Ovary (tissue), 9 donors: Measurements from ENCODE around the gene NFIA. TPM values are rescaled to one million over a fixed set of nuclear protein-coding genes. Genes with fewer than 3 reads are reported as not detected.
"Not testable (repeated sequence)": the region's sequence is repeated elsewhere in the genome, so short reads cannot be mapped to it uniquely, and the experiment has no call there.

Source experiments
- DNase-seq, 5 donors: peaks; one replicate each; pipeline ENCODE4 v3.0.0-alpha.2; 2019 to 2020
- H3K27ac ChIP-seq, 2 donors: fragments of 200-600 bp; one replicate each; pipeline versions ENCODE4 v1.5.1 to v1.8.0; 2019 to 2022
- H3K27me3 ChIP-seq: fragments of 200-600 bp; one replicate; pipeline ENCODE4 v1.8.0; 2022
- H3K36me3 ChIP-seq: fragments of 200-600 bp; sonication (generic); one replicate; pipeline ENCODE4 v1.5.1; 2019
- H3K4me1 ChIP-seq: one replicate; pipeline ENCODE4 v1.8.1; 2013; ENCODE audit warnings: mild to moderate bottlenecking, moderate library complexity; ENCODE audit not compliant: insufficient read depth
- H3K4me3 ChIP-seq: fragments of 200-600 bp; sonication (generic); one replicate; pipeline ENCODE4 v1.5.1; 2017
- H3K9me3 ChIP-seq, 2 donors: fragments of 200-600 bp in 1 of 2; sonication (generic) in 1 of 2; one replicate each; pipeline versions ENCODE4 v1.5.1 to v1.8.1; 2013 to 2019; ENCODE audit warnings: mild to moderate bottlenecking in 1 of 2, moderate library complexity in 1 of 2
- EP300 ChIP-seq: sonication (generic); formaldehyde crosslinking; IDR thresholded peaks from one replicate; pipeline ENCODE4 v1.6.1; 2017; ENCODE audit warnings: antibody characterized with exemption
- POLR2A ChIP-seq: fragments of 450-650 bp; IDR thresholded peaks from one replicate; pipeline ENCODE4 v1.6.1; 2017; ENCODE audit warnings: antibody characterized with exemption, mild to moderate bottlenecking, moderate library complexity
- WGBS, 3 donors: extraction: QIAGEN DNeasy Blood & Tissue Kit in 1 of 3; methylation state at CpG; one replicate each; pipeline versions ENCODE4 v1.1.5 to v1.1.7; 2013 to 2017; 5-methylcytosine and 5-hydroxymethylcytosine counted together
- intact Hi-C, 4 donors: fragments of 100-400 bp; cut with DNase I; formaldehyde crosslinking; loops; one replicate each; pipeline versions ENCODE4 v1.11.0 to v1.15.1; 2022 to 2023
- polyA plus RNA-seq, 2 donors: library from polyadenylated mRNA; stranded (reverse); fragments of 200-250 nt in 1 of 2; fragments of 350-450 nt in 1 of 2; fragmentation: Illumina TruSeq in 1 of 2; extraction: RNeasy Lipid Tissue Mini Kit (QIAGEN cat#74804) in 1 of 2; gene quantifications; one replicate each; pipeline ENCODE4 v1.2.3, GENCODE V29; 2013 to 2014
- total RNA-seq, 7 donors: library from RNA; depleted of rRNA in 2 of 7; stranded (reverse); fragments of >200 nt in 2 of 7; fragmentation: NEBNext Ultra II Directional in 3 of 7; extraction: Animal tissue kit (Norgen Biotek cat#: 25700) in 3 of 7; gene quantifications; one replicate each; pipeline versions ENCODE4 v1.1.0 to v1.2.4, GENCODE V29; 2016 to 2023
- TF ChIP-seq, protein P1 (sequence below), 3 donors: fragments of 450-650 bp in 2 of 3; fragments of 200-600 bp in 1 of 3; IDR thresholded peaks; one replicate each; pipeline versions ENCODE4 v1.5.1 to v1.8.0; 2016 to 2022; ENCODE audit warnings: antibody characterized with exemption in 3 of 3, mild to moderate bottlenecking in 1 of 3
- donor health status: DM: no; HTN: no; CAD: no; lungs with moderate emphysema.
- donor health status: DM: no; HTN: no; CAD: no.
- donor health status: Bipolar disorder and iron deficiency.
- donor health status: DM: yes; HTN: yes; CAD: no.
- donor health status: DM: no; HTN: no; CAD: no.
- donor health status: DM: yes; HTN: yes; CAD: no.

The NFIA gene
- total and polyA plus RNA-seq, 9 donors, result 11.8 to 115 (median 80.9) TPM

DNA sequence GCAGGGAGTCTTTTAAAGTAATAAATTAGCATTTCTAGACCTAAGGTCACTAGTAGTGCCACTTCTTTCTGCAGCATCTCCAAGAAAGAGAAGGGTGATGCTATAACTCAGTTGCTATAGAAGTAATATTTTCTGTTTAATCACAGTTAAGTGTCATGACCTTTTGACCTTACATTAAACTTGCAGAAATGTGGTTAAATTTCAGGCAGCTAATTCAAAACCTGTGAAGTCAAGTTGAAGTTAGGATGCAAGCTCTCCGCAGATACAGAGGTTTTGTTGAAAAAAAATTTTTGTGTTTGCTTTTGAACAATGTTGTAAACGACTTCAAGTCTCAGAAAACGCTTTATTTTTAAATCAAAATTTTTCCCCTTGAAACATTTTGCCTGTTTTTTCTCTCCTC lies 193.9 kb downstream of the NFIA start:
- no peaks in the 10 kb centered on the region for H3K36me3 ChIP-seq
- no peak for DNase-seq
- TF ChIP-seq POLR2A (no peak), EP300 (no peak)
- TF ChIP-seq, protein P1, sequence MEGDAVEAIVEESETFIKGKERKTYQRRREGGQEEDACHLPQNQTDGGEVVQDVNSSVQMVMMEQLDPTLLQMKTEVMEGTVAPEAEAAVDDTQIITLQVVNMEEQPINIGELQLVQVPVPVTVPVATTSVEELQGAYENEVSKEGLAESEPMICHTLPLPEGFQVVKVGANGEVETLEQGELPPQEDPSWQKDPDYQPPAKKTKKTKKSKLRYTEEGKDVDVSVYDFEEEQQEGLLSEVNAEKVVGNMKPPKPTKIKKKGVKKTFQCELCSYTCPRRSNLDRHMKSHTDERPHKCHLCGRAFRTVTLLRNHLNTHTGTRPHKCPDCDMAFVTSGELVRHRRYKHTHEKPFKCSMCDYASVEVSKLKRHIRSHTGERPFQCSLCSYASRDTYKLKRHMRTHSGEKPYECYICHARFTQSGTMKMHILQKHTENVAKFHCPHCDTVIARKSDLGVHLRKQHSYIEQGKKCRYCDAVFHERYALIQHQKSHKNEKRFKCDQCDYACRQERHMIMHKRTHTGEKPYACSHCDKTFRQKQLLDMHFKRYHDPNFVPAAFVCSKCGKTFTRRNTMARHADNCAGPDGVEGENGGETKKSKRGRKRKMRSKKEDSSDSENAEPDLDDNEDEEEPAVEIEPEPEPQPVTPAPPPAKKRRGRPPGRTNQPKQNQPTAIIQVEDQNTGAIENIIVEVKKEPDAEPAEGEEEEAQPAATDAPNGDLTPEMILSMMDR (IDR thresholded peaks at IDR 0.05), result no peak
- peaks cover 4% of the 10 kb centered on the region for H3K4me1 ChIP-seq
- WGBS, 3 donors, result 78 to 88% (median 86%) methylated on average over 3 of the region's 3 CpGs
- H3K4me3 ChIP-seq, result no peak overlapping the region
- no peaks in the 10 kb centered on the region for H3K27me3 ChIP-seq
- H3K9me3 ChIP-seq, result no peaks in the 10 kb centered on the region
- intact Hi-C loops, result no loop called here
- H3K27ac ChIP-seq, result no peak overlapping the region

DNA sequence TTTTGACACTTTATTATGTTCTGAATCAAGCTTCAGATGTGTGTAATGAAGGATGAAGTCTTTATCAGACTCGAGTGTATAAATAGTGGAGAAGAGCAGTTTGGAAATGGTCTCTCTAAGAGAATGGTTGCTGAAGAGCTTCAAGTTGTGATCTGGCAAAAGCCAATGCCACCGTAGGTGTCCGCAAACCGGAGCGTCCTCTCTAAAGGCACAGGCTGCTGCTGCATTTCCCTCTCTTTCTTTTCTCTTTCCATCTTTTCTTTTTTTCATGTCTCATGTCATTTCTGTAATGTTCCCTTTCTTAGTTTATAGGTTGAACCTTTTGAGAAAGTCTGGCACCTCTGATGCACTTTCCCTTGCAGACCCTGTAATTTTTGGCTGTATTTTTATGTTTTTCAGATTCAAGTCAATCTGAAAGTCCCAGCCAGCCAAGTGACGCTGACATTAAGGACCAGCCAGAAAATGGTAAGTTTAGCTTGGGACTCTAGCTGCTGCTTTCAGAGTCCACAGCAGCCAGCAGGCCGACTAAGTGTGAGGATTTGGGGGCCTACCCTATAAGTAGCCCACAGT lies 194.8 kb downstream of the NFIA start:
- intact Hi-C loops, result no loop called here
- peaks cover 1% of the 10 kb centered on the region for H3K4me1 ChIP-seq
- no peak for DNase-seq
- H3K9me3 ChIP-seq, result no peaks in the 10 kb centered on the region
- 77 to 87% (median 86%) methylated on average over 7 of the region's 7 CpGs for WGBS, 3 donors
- no peak overlapping the region for H3K27ac ChIP-seq
- TF ChIP-seq EP300 (no peak), POLR2A (no peak)
- TF ChIP-seq, protein P1 (IDR thresholded peaks at IDR 0.05), result no peak
- no peaks in the 10 kb centered on the region for H3K27me3 ChIP-seq
- H3K36me3 ChIP-seq, result no peaks in the 10 kb centered on the region
- H3K4me3 ChIP-seq, result no peak overlapping the region

DNA sequence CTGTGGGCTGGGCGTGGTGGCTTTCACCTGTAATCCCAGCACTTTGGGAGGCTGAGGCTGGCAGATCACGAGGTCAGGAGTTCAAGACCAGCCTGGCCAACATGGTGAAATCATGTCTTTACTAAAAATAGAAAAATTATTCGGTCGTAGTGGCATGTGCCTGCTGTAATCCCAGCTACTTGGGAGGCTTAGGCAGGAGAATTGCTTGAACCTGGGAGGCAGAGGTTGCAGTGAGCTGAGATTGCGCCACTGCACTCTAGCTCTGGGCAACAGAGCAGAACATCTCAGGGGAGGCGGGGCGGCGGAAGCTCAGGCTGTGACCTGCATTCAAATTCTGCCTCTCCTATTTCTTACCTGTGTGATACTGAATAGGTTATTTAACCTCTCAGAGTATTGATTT lies 196.1 kb downstream of the NFIA start:
- H3K4me1 ChIP-seq, DNase-seq, intact Hi-C loops, H3K9me3 ChIP-seq, H3K27me3 ChIP-seq, H3K36me3 ChIP-seq, H3K4me3 ChIP-seq, H3K27ac ChIP-seq: not testable (repeated sequence)
- WGBS, 3 donors, result 87 to 92% (median 91%) methylated on average over 8 of the region's 8 CpGs

DNA sequence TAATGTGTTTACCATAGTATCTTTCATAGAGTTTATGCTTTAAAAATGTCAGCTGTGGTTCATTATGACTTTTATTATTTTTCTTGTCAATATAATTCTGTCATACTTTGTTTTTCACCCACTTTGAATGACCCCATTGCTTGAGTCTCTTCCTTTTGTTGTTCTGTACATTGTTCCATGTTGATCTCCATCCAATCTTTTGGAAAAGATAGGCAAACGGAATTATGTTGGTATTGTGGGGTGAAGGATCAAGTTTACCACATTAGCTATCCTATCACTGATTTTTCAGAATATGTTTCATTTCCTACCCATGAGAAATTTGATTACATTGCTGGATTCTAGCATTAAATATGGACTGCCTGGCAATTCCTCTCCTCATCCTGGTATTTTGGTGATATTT lies 196.6 kb downstream of the NFIA start:
- DNase-seq, result no peak
- intact Hi-C loops, result no loop called here
- Histone ChIP-seq H3K36me3 (no peaks in the 10 kb centered on the region), H3K4me3 (no peak overlapping the region), H3K27me3 (no peaks in the 10 kb centered on the region), H3K4me1 (no peaks in the 10 kb centered on the region), H3K27ac (no peak overlapping the region), H3K9me3 (no peaks in the 10 kb centered on the region)
- TF ChIP-seq POLR2A (no peak), EP300 (no peak)
- TF ChIP-seq, protein P1 (IDR thresholded peaks at IDR 0.05), result no peak
- 61 to 77% (median 68%) methylated on average over 1 of the region's 1 CpG for whole genome bisulfite sequencing, 3 donors

DNA sequence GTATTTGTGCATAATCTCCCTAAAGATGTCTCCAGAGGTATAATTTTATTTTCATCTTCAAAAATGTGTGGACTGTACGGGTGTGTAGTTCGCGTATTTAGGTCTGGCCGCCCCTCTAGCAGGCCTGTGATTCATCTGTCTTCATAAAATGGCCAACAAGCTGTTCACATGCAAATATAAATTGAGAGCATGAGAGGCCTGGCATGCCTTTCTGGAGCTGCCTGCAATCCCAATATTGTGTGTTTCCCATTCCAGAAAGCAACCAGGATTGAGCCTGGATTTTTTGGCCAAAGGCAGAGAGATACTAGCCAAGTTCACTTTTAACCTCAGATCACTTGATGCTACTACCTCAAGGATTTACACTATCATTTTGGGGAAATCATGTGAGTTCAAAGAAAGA lies 197.2 kb downstream of the NFIA start:
- Histone ChIP-seq H3K27ac (no peak overlapping the region), H3K27me3 (no peaks in the 10 kb centered on the region), H3K4me1 (no peaks in the 10 kb centered on the region), H3K9me3 (no peaks in the 10 kb centered on the region), H3K4me3 (no peak overlapping the region), H3K36me3 (no peaks in the 10 kb centered on the region)
- intact Hi-C loops, result no loop called here
- WGBS, 3 donors, result 74 to 95% (median 94%) methylated on average over 4 of the region's 4 CpGs
- TF ChIP-seq, protein P1 (IDR thresholded peaks at IDR 0.05), result no peak
- TF ChIP-seq EP300 (no peak), POLR2A (no peak)
- no peak for DNase-seq
